ENCODE data around the gene LPGAT1. TPM values are rescaled to one million over a fixed set of nuclear protein-coding genes. Genes with fewer than 3 reads are reported as not detected.

LPGAT1 gene
- total and polyA plus RNA-seq, 4 experiments from 2014 or later: 13.1 to 31.1 (median 30.4) TPM

- Mint-ChIP-seq H3K4me1 (peaks cover 44 to 73% (median 52%) of the 10 kb centered on the region in 4 donors), H3K9me3 (no peaks in the 10 kb centered on the region), H3K27me3 (no peaks in the 10 kb centered on the region), H3K36me3 (peaks cover 8 to 14% of the 10 kb centered on the region in 2 donors), H3K4me3 (peak overlapping the region; percentile 87 to 95 (median 92)), H3K27ac (peak overlapping the region; percentile 10 to 96 (median 92))
- DNase-seq: no peak
- Histone ChIP-seq H3K4me3 (ENCODE audit: low read length in 2 of 2) (no peak overlapping the region), H3K4me1 (ENCODE audit: insufficient read depth, low read length) (peaks cover 60% of the 10 kb centered on the region), H3K36me3 (ENCODE audit: insufficient read depth, low read length) (no peaks in the 10 kb centered on the region), H3K27me3 (ENCODE audit: insufficient read depth, low read length) (no peaks in the 10 kb centered on the region), H3K9me3 (ENCODE audit: control insufficient read depth in 1 of 2, low read length in 2 of 2) (no peaks in the 10 kb centered on the region), H3K27ac (ENCODE audit: low read depth, low read length) (peak overlapping the region; percentile 72)
- CTCF ChIA-PET (ENCODE audit: partially characterized antibody): interaction anchor here (1.3 to 1.6 kb wide), 3 partner anchors 8 to 206 kb away, joined by 3 to 4 read pairs (median 3); partner anchors contain the start of genes DTL and INTS7
- POLR2A ChIA-PET (ENCODE audit: partially characterized antibody): interaction anchor here (0.6 to 1.9 kb wide), 2 partner anchors 14 to 16 kb away, joined by 3 to 7 read pairs; no protein-coding TSS in a partner anchor
- intact Hi-C loops (cut with micrococcal nuclease): no loop called here
Observed at GRCh38 chr1:211828584-211829342, 1.8 kb downstream of the LPGAT1 start.

GRCh38 chr1:211827051-211827450, 3.5 kb downstream of the LPGAT1 start:
- Histone ChIP-seq H3K36me3 (ENCODE audit: insufficient read depth, low read length) (no peaks in the 10 kb centered on the region), H3K27me3 (ENCODE audit: insufficient read depth, low read length) (no peaks in the 10 kb centered on the region), H3K4me1 (ENCODE audit: insufficient read depth, low read length) (peaks cover 43% of the 10 kb centered on the region), H3K9me3 (ENCODE audit: control insufficient read depth in 1 of 2, low read length in 2 of 2) (no peaks in the 10 kb centered on the region), H3K27ac (ENCODE audit: low read depth, low read length) (no peak overlapping the region), H3K4me3 (ENCODE audit: low read length in 2 of 2) (no peak overlapping the region)
- peaks cover 11 to 19% of the 10 kb centered on the region in 2 donors for H3K36me3 Mint-ChIP-seq
- H3K4me1 Mint-ChIP-seq: peaks cover 33 to 65% (median 39%) of the 10 kb centered on the region in 4 donors
- no peaks in the 10 kb centered on the region for H3K9me3 Mint-ChIP-seq
- DNase-seq: no peak
- ChIA-PET POLR2A (ENCODE audit: partially characterized antibody) (interaction anchor here (0.5 kb wide), 1 partner anchor 785 kb away, joined by 3 read pairs; no protein-coding TSS in a partner anchor), CTCF (ENCODE audit: partially characterized antibody) (interaction anchor here (1.3 to 1.4 kb wide), 2 partner anchors 9 to 12 kb away, joined by 3 to 6 read pairs; no protein-coding TSS in a partner anchor)
- H3K4me3 Mint-ChIP-seq: no peak overlapping the region
- no peak overlapping the region for H3K27ac Mint-ChIP-seq
- intact Hi-C loops (cut with micrococcal nuclease): no loop called here
- no peaks in the 10 kb centered on the region for H3K27me3 Mint-ChIP-seq

- H3K36me3 Mint-ChIP-seq: peaks cover 16 to 24% of the 10 kb centered on the region in 2 donors
- Histone ChIP-seq H3K36me3 (ENCODE audit: insufficient read depth, low read length) (no peaks in the 10 kb centered on the region), H3K4me1 (ENCODE audit: insufficient read depth, low read length) (peaks cover 33% of the 10 kb centered on the region), H3K4me3 (ENCODE audit: low read length in 2 of 2) (no peak overlapping the region), H3K27me3 (ENCODE audit: insufficient read depth, low read length) (no peaks in the 10 kb centered on the region), H3K9me3 (ENCODE audit: control insufficient read depth in 1 of 2, low read length in 2 of 2) (no peaks in the 10 kb centered on the region), H3K27ac (ENCODE audit: low read depth, low read length) (no peak overlapping the region)
- no peaks in the 10 kb centered on the region for H3K9me3 Mint-ChIP-seq
- no peak overlapping the region for H3K27ac Mint-ChIP-seq
- no peaks in the 10 kb centered on the region for H3K27me3 Mint-ChIP-seq
- DNase-seq: no peak
- peaks cover 26 to 59% (median 30%) of the 10 kb centered on the region in 4 donors for H3K4me1 Mint-ChIP-seq
- H3K4me3 Mint-ChIP-seq: no peak overlapping the region
- CTCF ChIA-PET (ENCODE audit: partially characterized antibody): interaction anchor here (0.7 to 1.3 kb wide), 3 partner anchors 11 to 128 kb away, joined by 3 to 4 read pairs (median 3); no protein-coding TSS in a partner anchor
- intact Hi-C loops (cut with micrococcal nuclease): no loop called here
- POLR2A ChIA-PET (ENCODE audit: partially characterized antibody): no interaction called here
Observed at GRCh38 chr1:211825980-211826379, 4.6 kb downstream of the LPGAT1 start.

GRCh38 chr1:211822677-211823407, 7.7 kb downstream of the LPGAT1 start:
- Histone ChIP-seq H3K4me3 (ENCODE audit: low read length in 2 of 2) (no peak overlapping the region), H3K36me3 (ENCODE audit: insufficient read depth, low read length) (peaks cover 3% of the 10 kb centered on the region), H3K27me3 (ENCODE audit: insufficient read depth, low read length) (no peaks in the 10 kb centered on the region), H3K27ac (ENCODE audit: low read depth, low read length) (no peak overlapping the region), H3K4me1 (ENCODE audit: insufficient read depth, low read length) (peaks cover 12% of the 10 kb centered on the region), H3K9me3 (ENCODE audit: control insufficient read depth in 1 of 2, low read length in 2 of 2) (no peaks in the 10 kb centered on the region)
- Mint-ChIP-seq H3K4me1 (peaks cover 17 to 36% (median 20%) of the 10 kb centered on the region in 4 donors), H3K27ac (peak overlapping the region in 1 of 7 donors; percentile 18), H3K27me3 (no peaks in the 10 kb centered on the region), H3K36me3 (peaks cover 29 to 40% of the 10 kb centered on the region in 2 donors), H3K4me3 (no peak overlapping the region), H3K9me3 (no peaks in the 10 kb centered on the region)
- DNase-seq: no peak
- ChIA-PET CTCF (ENCODE audit: partially characterized antibody) (interaction anchor here (0.6 to 1.2 kb wide), 2 partner anchors 22 to 125 kb away, joined by 3 to 4 read pairs; no protein-coding TSS in a partner anchor), POLR2A (ENCODE audit: partially characterized antibody) (no interaction called here)
- intact Hi-C loops (cut with micrococcal nuclease): no loop called here

GRCh38 chr1:211816586-211816985, 14.0 kb downstream of the LPGAT1 start:
- POLR2A ChIA-PET (ENCODE audit: partially characterized antibody): no interaction called here
- no peaks in the 10 kb centered on the region for H3K4me1 ChIP-seq (ENCODE audit: insufficient read depth, low read length)
- peaks cover 8 to 15% (median 13%) of the 10 kb centered on the region in 4 donors for H3K4me1 Mint-ChIP-seq
- intact Hi-C loops (cut with micrococcal nuclease): no loop called here
- H3K36me3 ChIP-seq (ENCODE audit: insufficient read depth, low read length): peaks cover 3% of the 10 kb centered on the region
- no peak for DNase-seq
- no peaks in the 10 kb centered on the region for H3K27me3 Mint-ChIP-seq
- no peak overlapping the region for H3K4me3 Mint-ChIP-seq
- no peaks in the 10 kb centered on the region for H3K9me3 Mint-ChIP-seq
- no peak overlapping the region for H3K27ac Mint-ChIP-seq
- H3K27me3 ChIP-seq (ENCODE audit: insufficient read depth, low read length): no peaks in the 10 kb centered on the region
- H3K4me3 ChIP-seq (ENCODE audit: low read length in 2 of 2): no peak overlapping the region
- no peaks in the 10 kb centered on the region for H3K9me3 ChIP-seq (ENCODE audit: control insufficient read depth in 1 of 2, low read length in 2 of 2)
- no peak overlapping the region for H3K27ac ChIP-seq (ENCODE audit: low read depth, low read length)
- CTCF ChIA-PET (ENCODE audit: partially characterized antibody): no interaction called here
- H3K36me3 Mint-ChIP-seq: peaks cover 22 to 41% of the 10 kb centered on the region in 2 donors

GRCh38 chr1:211814313-211814712, 16.2 kb downstream of the LPGAT1 start:
- H3K9me3 Mint-ChIP-seq: peaks cover 0 to 4% (median 0%) of the 10 kb centered on the region in 8 donors
- intact Hi-C loops (cut with micrococcal nuclease): no loop called here
- H3K27me3 ChIP-seq (ENCODE audit: insufficient read depth, low read length): no peaks in the 10 kb centered on the region
- no peaks in the 10 kb centered on the region for H3K27me3 Mint-ChIP-seq
- CTCF ChIA-PET (ENCODE audit: partially characterized antibody): interaction anchor here (0.6 to 1.3 kb wide), 7 partner anchors 10 to 134 kb away, joined by 3 to 4 read pairs (median 3); no protein-coding TSS in a partner anchor
- no peak overlapping the region for H3K27ac Mint-ChIP-seq
- peaks cover 30 to 44% of the 10 kb centered on the region in 2 donors for H3K36me3 Mint-ChIP-seq
- H3K4me1 ChIP-seq (ENCODE audit: insufficient read depth, low read length): no peaks in the 10 kb centered on the region
- no peak overlapping the region for H3K27ac ChIP-seq (ENCODE audit: low read depth, low read length)
- H3K4me3 Mint-ChIP-seq: no peak overlapping the region
- peaks cover 3 to 14% (median 13%) of the 10 kb centered on the region in 4 donors for H3K4me1 Mint-ChIP-seq
- H3K4me3 ChIP-seq (ENCODE audit: low read length in 2 of 2): no peak overlapping the region
- POLR2A ChIA-PET (ENCODE audit: partially characterized antibody): no interaction called here
- DNase-seq: no peak
- H3K9me3 ChIP-seq (ENCODE audit: control insufficient read depth in 1 of 2, low read length in 2 of 2): no peaks in the 10 kb centered on the region
- H3K36me3 ChIP-seq (ENCODE audit: insufficient read depth, low read length): no peaks in the 10 kb centered on the region

- H3K4me1 Mint-ChIP-seq: peaks cover 3 to 14% (median 14%) of the 10 kb centered on the region in 4 donors
- intact Hi-C loops (cut with micrococcal nuclease): no loop called here
- no peaks in the 10 kb centered on the region for H3K4me1 ChIP-seq (ENCODE audit: insufficient read depth, low read length)
- H3K36me3 ChIP-seq (ENCODE audit: insufficient read depth, low read length): no peaks in the 10 kb centered on the region
- H3K27ac Mint-ChIP-seq: peak overlapping the region in 2 of 7 donors; percentile 17 to 82
- no peaks in the 10 kb centered on the region for H3K27me3 Mint-ChIP-seq
- no peaks in the 10 kb centered on the region for H3K27me3 ChIP-seq (ENCODE audit: insufficient read depth, low read length)
- no peak for DNase-seq
- ChIA-PET CTCF (ENCODE audit: partially characterized antibody) (interaction anchor here (1.3 to 1.4 kb wide), 2 partner anchors 116 to 133 kb away, joined by 3 read pairs; no protein-coding TSS in a partner anchor), POLR2A (ENCODE audit: partially characterized antibody) (no interaction called here)
- peaks cover 0 to 4% (median 0%) of the 10 kb centered on the region in 8 donors for H3K9me3 Mint-ChIP-seq
- no peak overlapping the region for H3K27ac ChIP-seq (ENCODE audit: low read depth, low read length)
- H3K36me3 Mint-ChIP-seq: peaks cover 31 to 41% of the 10 kb centered on the region in 2 donors
- H3K4me3 ChIP-seq (ENCODE audit: low read length in 2 of 2): no peak overlapping the region
- H3K9me3 ChIP-seq (ENCODE audit: control insufficient read depth in 1 of 2, low read length in 2 of 2): no peaks in the 10 kb centered on the region
- H3K4me3 Mint-ChIP-seq: no peak overlapping the region
Observed at GRCh38 chr1:211813590-211813989, 17.0 kb downstream of the LPGAT1 start.

All from CD4-positive, alpha-beta memory T cell (primary cell).